Subcutaneous adipose tissue (tissue), 4 donors: Measurements from ENCODE around the gene ERC1. TPM values are rescaled to one million over a fixed set of nuclear protein-coding genes. Genes with fewer than 3 reads are reported as not detected.

Source experiments
- CTCF ChIP-seq: fragments of 450-650 bp; IDR thresholded peaks from one replicate; pipeline ENCODE4 v1.5.1; 2016; ENCODE audit warnings: low read depth, mild to moderate bottlenecking, control low read depth, antibody characterized with exemption, moderate library complexity
- total RNA-seq, 4 donors: library from RNA; depleted of rRNA; stranded (reverse); fragments of >200 nt; gene quantifications; one replicate each; pipeline ENCODE4 v1.1.0, GENCODE V29; 2016

ERC1 gene
- total RNA-seq, 4 donors from 2014 or later: 40.3 to 71.8 (median 62.3) TPM

- no peak for TF ChIP-seq CTCF
These were observed 39.8 kb downstream of the ERC1 start for GRCh38 chr12:1030779-1031178.

- no peak for TF ChIP-seq CTCF
These were observed 43.2 kb downstream of the ERC1 start for GRCh38 chr12:1034243-1034642.

- no peak for TF ChIP-seq CTCF
These were observed 43.9 kb downstream of the ERC1 start for GRCh38 chr12:1034751-1035457.

GRCh38 chr12:1041478-1041877 lies 50.5 kb downstream of the ERC1 start:
- TF ChIP-seq CTCF: no peak

- TF ChIP-seq CTCF: no peak
These were observed 53.2 kb downstream of the ERC1 start for GRCh38 chr12:1044199-1044598.

GRCh38 chr12:1044696-1045095 lies 53.7 kb downstream of the ERC1 start:
- TF ChIP-seq CTCF: no peak

- no peak for TF ChIP-seq CTCF
These were observed 55.7 kb downstream of the ERC1 start for GRCh38 chr12:1046727-1047126.
